ENCODE data around the gene SPAG16.

DNA sequence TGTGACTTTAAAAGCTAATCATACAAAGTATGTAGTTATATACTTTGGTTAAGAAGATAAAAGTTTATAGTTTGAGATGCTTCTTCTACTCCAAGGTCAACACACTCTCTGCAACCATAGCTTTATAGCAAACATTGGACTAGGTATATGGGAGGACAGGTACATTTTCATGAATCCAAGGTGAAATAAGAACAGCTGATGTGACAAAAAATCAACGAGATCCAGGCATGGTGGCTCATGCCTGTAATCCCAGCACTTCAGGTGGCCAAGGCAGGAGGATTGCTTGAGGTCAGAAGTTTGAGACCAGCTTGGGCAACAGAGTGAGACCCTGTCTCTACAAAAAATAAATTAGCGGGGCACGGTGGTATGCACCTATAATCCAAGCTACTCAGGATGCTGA, 963.3 kb downstream of the SPAG16 start:
- TF ChIP-seq, protein P1, sequence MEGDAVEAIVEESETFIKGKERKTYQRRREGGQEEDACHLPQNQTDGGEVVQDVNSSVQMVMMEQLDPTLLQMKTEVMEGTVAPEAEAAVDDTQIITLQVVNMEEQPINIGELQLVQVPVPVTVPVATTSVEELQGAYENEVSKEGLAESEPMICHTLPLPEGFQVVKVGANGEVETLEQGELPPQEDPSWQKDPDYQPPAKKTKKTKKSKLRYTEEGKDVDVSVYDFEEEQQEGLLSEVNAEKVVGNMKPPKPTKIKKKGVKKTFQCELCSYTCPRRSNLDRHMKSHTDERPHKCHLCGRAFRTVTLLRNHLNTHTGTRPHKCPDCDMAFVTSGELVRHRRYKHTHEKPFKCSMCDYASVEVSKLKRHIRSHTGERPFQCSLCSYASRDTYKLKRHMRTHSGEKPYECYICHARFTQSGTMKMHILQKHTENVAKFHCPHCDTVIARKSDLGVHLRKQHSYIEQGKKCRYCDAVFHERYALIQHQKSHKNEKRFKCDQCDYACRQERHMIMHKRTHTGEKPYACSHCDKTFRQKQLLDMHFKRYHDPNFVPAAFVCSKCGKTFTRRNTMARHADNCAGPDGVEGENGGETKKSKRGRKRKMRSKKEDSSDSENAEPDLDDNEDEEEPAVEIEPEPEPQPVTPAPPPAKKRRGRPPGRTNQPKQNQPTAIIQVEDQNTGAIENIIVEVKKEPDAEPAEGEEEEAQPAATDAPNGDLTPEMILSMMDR (IDR thresholded peaks at IDR 0.05) = no peak
- TF ChIP-seq EZH2 (IDR thresholded peaks at IDR 0.05; ENCODE audit: borderline replicate concordance, insufficient read depth, low read depth, low read length, poor library complexity, severe bottlenecking) = no peak

Data from B cell (primary cell).